ENCODE measurements around the gene BCDIN3D.
"Not testable (repeated sequence)": the region's sequence is repeated elsewhere in the genome, so short reads cannot be mapped to it uniquely, and the experiment has no call there.

BCDIN3D gene

DNA sequence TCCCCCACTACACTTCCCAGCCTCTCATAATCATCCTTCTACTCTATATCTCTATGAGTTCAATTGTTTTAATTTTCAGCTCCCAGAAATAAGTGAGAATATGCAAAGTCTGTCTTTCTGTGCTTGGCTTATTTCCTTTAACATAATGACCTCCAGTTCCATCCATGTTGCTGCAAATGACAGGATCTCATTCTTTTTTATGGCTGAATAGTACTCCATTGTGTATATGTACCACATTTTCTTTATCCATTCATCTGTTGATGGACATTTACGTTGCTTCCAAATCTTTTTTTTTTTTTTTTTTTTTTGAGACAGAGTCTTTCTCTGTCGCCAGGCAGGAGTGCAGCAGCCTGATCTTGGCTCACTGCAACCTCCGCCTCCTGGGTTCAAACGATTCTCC lies 13.0 kb upstream of the BCDIN3D start:
- not testable (repeated sequence) for DNase-seq

DNA sequence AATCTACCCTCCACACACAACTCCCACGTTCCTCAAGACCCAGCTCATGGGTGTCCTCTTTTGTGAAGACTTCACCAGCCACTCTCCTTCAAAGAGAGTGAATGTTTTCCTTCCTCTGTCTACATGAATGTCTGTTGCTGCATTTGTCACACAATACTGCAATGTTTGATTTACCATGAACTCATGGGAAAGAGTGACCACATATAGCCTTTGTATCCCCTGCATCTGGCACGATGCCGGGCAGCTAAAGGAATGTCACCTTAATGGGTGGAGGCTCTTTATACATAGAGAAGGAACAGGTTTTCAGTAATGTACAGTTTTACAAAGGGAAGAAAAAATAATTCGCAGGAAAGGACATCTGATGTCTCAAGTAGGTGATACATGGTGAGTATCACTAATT lies 12.1 kb upstream of the BCDIN3D start:
- no peak for DNase-seq

DNA sequence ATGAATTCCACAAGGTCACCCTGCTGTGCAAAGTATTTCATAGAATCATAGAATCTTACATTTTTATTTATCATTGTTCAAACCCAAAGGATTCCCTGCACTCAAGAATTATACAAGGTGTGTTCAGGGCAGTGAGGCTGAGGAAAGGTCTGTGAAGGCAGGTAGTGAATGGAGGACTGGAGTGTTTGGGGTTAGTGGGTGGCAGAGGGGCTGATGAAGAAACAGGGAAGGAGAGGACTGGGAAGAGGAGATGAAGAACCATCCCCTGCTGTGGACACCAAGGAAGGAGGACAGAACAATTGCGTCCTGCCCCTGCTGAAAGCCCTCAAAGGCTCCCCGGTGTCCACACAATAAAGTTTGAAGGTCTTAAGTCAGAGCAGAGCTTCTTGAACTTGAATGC lies 10.8 kb upstream of the BCDIN3D start:
- no peak for DNase-seq

DNA sequence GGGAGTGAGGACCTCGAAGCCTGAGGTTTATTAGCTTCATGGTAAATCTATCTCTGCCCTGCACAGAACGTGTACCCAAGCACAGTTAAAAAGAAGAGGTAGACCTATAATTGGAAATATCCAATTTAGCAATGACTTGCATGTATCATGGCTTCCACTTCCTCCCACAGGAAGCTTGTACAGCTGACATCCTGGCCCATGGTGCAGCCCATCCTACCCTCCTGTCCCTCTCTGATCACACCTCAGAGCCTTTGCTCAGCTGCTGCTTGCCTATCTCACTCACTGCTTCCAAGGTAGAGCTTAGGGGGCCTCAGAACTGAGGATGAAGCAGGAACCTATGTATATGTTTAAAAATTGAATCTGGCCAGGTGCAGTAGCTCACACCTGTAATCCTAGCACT lies 4.3 kb upstream of the BCDIN3D start:
- peak in 1 of 5 experiments; percentile 55 for DNase-seq

DNA sequence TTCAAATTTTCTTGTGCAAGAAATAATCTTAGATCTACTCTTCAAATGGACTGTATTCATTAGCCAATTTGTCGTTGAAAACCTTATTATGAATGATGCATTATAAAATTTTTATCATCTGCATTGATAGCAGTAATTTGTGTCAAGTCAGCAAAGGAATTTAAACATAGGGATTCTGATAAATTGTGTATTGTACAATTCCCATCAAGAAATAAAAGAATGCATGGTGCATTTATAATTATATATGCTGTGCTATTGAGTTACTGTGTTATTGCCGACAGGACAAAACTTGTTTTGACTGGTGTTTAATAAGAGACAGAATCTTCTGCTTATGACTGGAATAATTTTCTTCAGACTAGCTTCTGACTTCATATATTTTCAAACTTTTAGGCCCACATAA lies 3.1 kb upstream of the BCDIN3D start:
- DNase-seq, result no peak

DNA sequence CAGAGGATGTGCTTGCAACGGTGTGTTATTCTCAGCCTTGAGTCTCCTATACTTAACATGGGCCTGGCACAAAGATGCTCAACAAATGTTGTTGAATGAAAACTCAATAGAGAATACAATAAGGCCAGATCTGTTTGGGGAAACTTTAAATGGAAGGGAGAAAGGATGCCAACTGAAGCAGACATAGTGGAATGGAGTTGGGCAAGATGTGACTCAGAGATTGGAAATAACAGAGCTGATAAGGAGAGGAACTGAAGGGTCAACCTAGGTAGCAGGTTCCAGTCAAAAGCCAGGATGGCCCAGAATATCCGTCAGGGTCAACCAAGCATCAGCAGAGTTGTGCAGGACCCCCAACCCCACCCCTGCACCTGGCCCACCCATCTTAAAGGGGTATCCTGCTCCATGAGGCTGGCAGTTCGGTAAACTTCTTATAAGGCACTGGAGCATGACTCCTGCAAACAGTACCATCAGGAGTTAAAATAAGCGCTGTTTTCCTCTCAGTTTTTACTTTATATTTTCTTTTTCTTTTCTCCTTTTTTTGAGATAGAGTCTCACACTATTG lies 1.1 kb upstream of the BCDIN3D start:
- DNase-seq, result no peak

DNA sequence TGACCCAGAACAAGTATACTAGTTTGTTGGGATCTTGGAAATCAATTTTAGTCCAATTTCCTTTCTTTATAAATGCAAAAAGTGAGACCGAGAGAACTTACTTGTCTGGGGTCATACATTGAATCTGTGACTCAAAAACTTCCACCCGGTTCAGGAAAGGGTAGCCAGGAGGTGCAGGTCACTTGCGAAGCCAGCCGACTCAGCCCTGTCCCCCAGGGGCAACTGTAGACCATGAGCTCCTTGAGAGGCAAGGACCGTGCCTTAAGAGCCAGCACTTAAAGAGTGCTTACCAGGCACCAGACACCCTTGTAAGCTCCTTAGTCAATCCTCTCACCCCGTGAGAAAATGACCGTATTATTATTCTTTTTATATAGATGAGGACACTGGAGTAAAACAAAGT lies 505 bp upstream of the BCDIN3D start:
- DNase-seq, result no peak

DNA sequence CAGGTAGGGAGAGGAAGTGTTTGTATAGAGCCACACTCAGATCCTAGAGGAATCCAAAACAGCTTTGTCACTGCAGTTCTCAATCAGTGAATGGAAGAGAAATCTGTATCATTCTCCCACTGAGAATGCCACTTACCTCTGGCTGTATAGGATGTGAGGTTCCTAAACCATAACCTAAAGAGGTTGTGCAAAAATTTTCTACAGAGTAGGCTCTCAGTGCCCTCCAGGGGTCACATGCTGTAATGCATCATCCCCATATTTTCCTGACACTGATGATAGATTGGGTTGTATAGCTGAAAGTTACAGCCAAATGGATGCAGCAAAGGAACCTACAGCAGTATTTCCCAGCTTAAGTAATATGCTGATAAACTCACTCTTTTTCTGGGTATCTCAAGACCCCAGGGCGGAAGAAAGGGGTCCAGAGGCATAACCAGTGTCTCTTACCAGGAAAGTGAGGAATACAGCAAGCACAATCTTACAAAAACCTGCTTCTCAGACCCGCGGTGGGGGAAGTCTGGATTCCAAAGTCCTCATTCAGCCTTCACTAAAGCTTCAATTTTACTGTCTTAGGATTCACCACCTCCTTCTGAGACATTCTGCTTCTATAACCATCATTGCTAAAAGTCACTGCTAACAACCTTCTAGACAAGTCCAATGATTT lies 3.8 kb downstream of the BCDIN3D start:
- DNase-seq, result peak in 2 of 5 experiments; percentile 6 to 51

DNA sequence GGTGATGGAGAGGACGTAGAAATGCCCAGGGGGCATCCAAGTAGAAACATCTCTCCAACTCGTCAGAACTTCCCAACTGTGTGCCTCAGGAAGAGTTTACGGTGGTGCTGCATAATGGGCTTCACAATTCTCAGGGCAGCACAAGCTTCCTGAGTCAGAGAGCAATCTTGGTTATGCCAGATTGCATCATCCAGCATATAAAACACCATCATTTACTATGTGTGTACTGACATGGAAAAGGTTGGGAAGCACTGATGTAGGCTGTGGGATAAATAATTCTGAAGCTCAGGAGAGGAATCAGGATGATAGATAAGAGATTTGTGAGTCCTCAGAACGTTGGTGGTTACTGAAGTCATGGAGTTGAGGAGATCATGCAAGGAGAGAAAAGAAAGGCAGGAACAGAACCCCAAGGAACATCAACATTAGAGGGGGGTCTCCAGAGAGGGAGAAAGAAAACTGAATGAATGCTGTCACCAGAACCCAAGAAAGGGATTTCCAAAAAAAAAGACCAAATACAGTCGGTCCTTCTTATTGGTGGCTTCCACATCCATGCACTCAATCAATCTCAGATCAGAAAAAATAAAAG lies 10.0 kb downstream of the BCDIN3D start:
- DNase-seq, result no peak

DNA sequence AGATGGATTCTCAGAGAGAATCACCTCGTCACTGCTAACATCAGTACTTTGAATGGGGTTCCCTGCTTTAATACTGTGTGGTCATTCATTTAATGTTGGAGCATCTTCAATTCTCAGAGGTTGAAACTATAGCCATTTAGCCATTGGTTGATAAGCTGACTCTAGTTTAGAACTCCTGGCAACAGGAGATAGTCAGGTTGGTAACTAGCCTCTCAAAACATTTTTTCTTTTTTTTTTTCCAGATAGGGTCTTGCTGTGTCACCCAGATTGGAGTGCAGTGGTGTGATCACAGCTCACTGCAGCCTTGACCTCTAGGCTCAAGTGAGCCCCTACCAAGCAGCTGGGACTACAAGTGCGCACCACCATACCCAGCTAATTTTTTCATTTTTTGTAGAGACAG lies 11.2 kb downstream of the BCDIN3D start:
- no peak for DNase-seq

DNA sequence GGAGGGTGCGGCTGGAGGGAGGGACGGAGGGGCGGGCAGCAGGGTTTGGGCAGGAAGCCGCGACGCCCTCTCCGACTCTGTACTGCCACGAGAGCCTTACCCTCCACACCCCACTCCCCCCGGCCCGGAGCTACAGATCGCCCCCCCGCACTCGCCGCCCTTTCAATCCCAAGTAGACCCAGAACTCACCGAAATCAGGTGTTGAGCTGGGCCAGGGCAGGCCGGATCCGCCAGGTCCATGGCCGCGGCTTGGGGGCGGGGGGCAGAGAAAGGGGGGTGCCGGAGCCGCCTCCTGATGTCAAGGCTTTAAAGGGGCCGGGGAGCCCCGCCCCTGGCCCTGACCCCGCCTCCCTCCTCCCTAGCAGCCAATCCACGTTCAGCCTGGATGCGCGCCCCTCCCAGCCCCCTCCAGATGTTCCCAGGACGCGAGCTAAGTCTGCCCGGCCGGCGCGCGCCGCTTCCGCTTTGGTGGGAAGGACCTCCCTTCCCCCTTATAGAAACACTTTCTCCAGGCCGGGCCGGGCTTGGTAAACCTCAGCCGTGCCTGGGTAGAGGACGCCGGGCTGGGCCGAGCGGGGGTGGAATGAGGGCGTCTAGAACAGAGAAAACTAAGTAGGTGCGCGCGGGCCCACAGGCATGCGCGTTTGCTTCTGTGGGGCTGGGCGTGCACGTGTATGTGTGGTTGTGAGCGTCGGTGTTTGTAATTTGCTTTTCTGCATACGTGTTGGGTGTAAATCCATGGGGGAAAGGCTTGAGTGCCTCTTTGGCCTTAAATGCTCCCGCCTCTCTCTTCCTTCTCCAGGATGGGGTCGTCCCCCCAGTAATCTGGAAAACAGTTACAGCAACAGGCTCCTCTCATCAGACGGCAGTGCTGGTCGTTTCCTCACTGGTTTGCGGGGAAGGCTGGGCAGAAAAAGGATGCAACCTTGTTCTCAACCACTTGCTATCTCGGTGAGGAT lies 14.5 kb downstream of the BCDIN3D start, which contains the start of gene NCKAP5L:
NCKAP5L (minus strand) TSS at position 281 of the 959 bp plus-strand sequence. CDS start 24,369 bp downstream, outside the sequence.
- peak; percentile 88 to 92 (median 91) for DNase-seq

DNA sequence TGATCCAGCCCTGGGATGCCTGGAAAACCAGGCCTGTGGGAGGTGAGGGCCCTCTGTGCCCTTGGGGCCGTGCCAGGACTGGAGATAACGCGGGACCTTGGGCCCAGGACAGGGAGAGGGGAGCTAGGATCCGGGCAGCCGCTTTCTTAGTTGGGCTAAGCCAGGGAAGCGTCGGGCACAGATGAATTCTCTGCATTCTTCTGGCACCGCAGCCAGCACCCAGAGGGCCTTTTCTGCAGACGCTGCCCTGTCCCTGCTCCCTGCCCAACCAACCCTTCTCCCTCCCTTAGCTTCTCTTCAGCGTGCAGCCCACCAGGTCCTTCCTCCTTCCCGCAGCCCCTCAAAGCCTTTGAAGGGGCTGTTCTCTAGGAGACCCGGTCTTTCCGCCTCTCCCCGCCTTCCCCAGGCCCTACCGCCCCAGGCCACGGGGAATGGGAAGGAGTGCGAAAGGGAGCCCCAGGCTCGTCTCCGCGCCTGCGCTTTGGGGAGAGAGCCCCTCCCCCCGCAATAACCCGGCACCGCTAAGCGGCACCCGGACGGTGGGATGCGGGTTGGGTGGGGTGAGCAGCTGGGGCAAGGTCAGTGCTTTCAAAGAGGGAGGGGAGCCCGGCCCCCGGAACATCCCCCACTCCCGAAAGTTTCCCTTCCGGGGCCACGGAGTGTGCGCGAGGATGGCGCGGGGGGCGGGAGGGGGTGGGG lies 15.4 kb downstream of the BCDIN3D start:
- peak in 4 of 5 experiments; percentile 16 to 33 (median 21) for DNase-seq

DNA sequence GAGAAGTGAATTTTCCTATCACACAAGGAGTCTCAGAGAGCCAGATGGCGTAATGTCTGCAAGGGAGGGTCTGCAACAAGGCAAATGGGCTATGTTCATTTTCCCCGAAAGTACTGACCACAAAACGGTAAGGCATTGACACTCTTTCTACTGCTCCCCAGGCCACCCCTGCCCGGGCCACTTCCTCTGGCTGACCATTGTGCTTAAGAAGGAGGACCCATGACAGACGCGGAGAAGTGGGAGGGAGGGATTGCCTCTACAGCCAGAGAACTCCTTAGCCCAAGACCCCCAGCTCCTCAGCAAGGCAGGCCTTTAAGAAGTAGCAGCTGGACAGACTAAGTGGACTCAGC lies 15.9 kb downstream of the BCDIN3D start:
- DNase-seq, result no peak

DNA sequence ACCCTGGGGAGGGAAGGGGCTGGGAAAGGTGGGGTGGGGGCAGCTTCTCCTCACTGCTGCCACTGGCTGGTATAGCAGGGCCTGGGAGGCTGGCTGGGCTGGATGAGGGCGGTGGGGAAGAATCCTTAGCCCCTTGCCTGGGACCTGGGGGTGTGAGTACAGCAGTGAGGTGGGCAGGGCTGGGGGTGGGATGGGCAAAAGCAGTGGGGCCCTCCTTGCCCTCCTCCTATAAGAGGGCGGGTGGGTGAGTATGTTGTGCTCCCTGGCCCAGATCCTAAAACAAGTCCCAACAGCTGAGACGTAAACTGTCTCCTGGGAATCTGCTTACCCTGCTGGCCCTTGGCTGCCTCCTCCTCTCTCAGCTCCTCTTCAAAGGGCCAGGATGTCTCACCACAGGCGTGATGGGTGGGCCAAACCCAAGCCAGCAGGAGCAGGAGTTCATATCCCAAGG lies 16.9 kb downstream of the BCDIN3D start:
- DNase-seq, result no peak

DNA sequence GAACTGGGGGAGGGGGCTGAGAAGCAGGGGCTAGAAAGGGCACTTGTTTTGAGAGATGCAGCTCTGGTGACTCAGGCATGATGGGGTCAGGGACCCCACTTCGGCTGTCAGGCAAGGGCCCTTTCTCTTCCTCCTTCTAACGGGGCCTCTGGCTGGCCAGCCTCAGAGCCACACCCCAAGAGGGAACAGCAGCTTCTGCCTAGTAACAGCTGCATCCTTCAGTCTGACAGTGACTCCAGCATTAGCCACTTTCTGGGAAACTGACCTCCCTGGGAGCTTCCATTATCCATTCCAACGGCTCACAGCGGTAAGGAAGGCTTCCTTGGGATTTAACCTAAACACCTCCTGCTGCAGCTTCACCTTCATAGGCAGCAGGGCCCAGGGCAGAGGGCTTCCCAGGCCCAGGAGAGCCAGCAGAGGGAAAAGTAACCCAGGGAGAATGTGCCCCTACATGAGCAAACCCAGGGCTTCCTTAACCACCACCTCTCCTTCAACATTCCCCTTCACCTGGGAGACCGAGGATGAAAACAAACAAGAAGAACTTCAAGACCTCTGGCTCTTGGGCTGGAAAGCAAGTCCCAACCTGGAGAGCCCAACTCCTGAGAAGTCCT lies 17.4 kb downstream of the BCDIN3D start:
- no peak for DNase-seq

DNA sequence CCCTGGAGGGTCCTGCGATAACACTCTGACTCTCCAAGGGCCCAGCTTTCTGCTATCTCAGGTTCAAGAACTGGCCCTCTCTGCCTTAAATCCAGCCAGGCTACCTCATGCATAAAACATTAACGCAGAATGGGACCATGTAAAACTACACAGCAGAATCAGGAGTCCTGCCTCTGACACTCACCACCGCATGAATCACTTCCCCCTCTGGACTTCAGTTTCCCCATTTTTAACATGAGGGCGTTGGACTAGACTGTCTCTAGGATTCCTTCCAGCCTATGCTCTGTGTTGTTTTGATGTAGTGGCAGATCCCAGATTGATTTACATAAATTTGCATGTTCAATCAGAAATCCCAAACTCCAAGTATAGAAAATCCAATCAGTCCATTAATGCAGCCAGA lies 18.0 kb downstream of the BCDIN3D start:
- DNase-seq, result no peak

DNA sequence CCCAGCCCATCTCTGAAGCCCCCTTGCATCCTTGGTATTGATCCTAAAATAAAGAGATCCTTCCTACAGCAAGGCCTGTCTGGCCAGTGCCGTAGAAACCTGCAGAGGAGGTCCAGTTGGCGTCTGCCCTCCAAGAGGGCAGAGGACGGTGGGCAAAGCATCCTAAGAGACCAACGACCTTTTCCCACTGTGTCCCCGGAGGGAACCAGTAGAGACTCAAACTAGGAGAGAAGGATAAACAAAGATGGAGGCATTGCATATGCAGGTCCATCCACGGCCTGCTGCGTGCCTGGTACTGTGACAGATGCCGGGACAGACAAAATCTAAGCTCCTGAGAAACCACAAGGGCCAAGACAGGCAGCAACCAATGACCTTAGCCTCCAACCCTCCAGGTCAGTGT lies 18.5 kb downstream of the BCDIN3D start:
- no peak for DNase-seq

DNA sequence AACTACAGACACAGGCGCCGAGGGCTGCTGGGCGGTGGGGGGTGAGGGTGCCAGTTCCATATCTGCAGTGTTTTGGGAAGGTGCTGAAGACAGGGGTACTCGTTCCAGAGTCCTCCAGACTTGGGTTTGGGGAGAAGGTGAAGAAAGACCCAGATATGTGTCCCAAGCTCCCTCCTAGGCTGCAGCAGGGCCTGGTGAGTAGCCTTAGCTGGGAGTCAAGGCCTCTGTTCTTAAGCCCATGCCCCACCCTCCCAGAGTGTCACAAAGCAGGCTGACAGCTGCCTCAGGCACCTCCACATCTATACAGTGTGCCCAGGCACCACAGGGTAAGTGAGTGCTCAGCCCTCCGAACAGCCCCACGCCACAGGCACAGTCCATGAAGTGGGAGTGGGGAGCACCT lies 19.0 kb downstream of the BCDIN3D start:
- no peak for DNase-seq

DNA sequence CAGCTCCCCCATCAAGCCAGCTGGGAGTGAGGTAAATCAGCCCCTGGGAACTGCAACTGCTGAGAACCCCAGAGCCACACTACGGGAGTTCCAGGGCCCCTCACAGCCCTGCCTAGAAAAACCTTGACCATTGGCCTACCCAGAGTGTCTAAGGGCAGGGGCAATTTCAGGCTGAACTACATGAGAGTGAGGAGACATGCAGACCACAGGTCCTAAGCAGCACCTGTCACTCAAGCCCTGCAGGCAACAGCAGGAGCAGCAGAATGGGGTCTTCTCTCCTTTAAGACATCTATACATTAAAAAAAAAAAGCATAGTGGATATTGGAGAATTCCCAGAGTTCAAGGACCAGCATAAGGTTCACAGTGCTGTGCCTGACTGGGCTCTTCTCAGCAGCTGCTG lies 19.6 kb downstream of the BCDIN3D start:
- no peak for DNase-seq

DNA sequence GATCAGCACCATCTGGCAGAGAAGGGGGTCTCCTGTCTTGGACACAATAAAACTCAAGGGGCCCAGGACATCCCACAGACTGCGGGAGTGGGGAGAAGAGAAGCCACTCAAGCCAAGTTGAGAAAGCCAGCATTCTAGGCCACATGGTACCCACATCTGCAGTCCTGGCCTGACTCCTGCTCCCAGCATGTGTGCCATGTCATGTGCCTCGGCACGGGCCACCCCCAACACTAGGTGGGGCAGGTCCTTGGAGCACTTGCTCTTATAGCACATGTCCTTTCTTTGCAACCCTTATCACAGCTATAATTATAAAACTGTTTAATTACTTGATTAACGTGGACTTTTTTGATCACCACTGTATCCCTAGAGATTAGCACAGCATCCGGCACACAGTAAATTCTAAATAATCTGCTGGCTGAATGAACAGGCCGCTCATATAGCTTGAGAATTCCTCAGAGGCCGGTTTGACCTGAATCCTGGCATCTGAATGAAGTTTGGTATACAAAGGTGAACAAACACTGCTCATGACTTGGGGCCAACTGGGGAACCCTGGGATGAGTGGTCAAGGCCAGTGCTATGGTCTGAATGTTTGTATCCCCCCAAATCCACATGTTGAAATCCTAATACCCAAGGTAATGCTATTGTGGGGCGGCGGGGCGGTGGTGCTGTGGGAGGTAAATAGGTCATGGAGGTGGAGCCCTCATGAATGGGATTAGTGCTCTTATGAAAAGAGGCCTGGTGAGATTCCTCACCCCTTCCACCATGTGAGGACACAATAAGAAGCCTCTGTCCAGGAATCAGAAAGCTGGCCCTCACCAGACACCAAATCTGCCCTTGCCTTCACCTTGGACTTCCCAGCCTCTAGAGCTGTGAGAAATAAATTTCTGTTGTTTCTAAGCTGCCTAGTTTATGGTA lies 21.3 kb downstream of the BCDIN3D start:
- no peak for DNase-seq

DNA sequence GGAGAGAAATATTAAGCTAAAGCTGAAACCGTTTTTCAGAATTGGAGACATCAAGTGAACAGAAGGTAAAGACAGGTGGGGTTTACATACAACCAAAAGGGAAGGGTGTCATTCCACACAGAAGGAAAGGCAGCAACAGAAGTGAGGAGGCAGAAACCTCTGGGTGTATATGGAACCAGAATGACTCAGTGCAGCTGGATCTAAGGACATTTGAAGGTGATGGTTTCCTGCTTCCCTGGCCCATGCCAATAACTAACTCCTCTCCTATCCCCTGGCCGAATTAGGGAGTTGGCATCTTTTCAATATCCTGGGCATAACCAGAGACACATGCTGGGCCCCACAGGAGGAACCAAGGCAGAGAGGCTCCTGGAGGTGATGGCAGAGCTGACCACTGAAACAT lies 23.1 kb downstream of the BCDIN3D start:
- DNase-seq, result no peak

All from T-helper 2 cell (primary cell).